Measurements from ENCODE around the gene C1QL2. TPM values are rescaled to one million over a fixed set of nuclear protein-coding genes. Genes with fewer than 3 reads are reported as not detected.

Gene C1QL2
- total RNA-seq, 1 experiment from 2014 or later, result 0.81 TPM

DNA sequence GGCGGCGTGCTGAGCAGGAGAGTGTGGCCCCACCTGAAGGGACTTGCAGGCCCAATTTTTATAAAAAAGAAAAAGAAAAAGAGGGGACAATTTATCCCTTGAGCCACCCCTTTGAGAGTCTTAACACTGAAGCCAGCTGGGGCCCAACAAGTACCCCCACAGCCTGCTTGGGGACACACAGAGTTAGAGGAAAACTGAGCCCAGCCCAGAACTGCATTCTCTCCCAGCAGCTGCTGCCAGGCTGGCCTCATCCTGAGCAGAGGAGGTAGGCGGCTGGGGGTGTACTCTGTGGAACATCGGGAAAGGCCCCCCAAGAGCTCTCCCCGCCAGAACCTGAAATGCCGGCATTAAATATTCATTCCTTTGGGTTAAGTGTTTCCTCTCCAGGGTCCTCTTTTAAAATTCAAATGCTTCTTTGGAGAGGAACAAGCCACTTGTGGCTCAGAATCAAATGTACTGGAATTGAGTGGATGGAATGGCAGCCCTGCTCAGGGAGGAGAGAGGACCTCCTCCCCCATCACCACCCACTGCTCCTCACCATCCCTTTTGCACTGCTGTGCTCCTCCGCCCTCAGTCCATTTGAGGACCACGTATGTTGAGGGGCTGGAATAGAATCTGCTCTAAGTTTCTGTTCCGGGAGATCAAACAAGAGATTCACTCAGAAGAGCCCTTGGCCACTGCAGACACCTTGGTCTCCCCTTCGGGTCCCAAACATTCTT lies 45.6 kb downstream of the C1QL2 start:
- Histone ChIP-seq H3K23ac (ENCODE audit: insufficient read length, low read depth, low read length) (no peak overlapping the region), H4K91ac (ENCODE audit: insufficient read length, low read depth, low read length) (no peak overlapping the region), H4K20me1 (ENCODE audit: control insufficient read depth, insufficient read depth, insufficient read length) (no peaks in the 10 kb centered on the region), H2BK5ac (ENCODE audit: insufficient read length, low read length) (no peak overlapping the region), H2AFZ (ENCODE audit: low read length) (no peak overlapping the region), H3K79me2 (ENCODE audit: insufficient read depth, low read length) (no peaks in the 10 kb centered on the region), H3K18ac (ENCODE audit: insufficient read length, low read depth, low read length) (no peak overlapping the region), H3K4me1 (ENCODE audit: insufficient read depth, low read length) (peaks cover 16% of the 10 kb centered on the region), H3K56ac (ENCODE audit: insufficient read length, low read depth, low read length) (no peak overlapping the region), H2BK20ac (ENCODE audit: low read depth, low read length, poor library complexity, severe bottlenecking) (no peak overlapping the region), H4K8ac (replicated peaks; ENCODE audit: insufficient read length, low read depth, low read length) (no peak overlapping the region), H3K79me1 (ENCODE audit: insufficient read depth, low read depth, low read length, poor library complexity, severe bottlenecking) (no peaks in the 10 kb centered on the region), H3K14ac (ENCODE audit: insufficient read depth, low read length) (0 out of 2 replicates have a peak overlapping the region, but pooled peaks have one; percentile 50), H3K27me3 (ENCODE audit: insufficient read depth, low read length) (no peaks in the 10 kb centered on the region; the same call in 1 of the 2 replicates), H2BK120ac (ENCODE audit: low read depth, low read length, poor library complexity, severe bottlenecking) (no peak overlapping the region), H3K9me3 (ENCODE audit: control insufficient read depth, low read depth, low read length) (no peaks in the 10 kb centered on the region), H3K23me2 (ENCODE audit: insufficient read length, low read depth, low read length, poor library complexity, severe bottlenecking) (no peaks in the 10 kb centered on the region), H4K5ac (ENCODE audit: insufficient read length, low read depth, low read length) (no peak overlapping the region), H3K4me2 (ENCODE audit: insufficient read depth, insufficient read length, low read length) (peak overlapping the region; percentile 16), H3K4ac (ENCODE audit: low read depth, low read length) (no peak overlapping the region), H3T11ph (ENCODE audit: low read length) (no peak overlapping the region), H3K27ac (ENCODE audit: insufficient read length, low read depth, low read length) (peak overlapping the region; percentile 62), H2AK5ac (ENCODE audit: insufficient read length, low read length) (no peak overlapping the region), H3K9ac (ENCODE audit: extremely low read depth, insufficient read length, low read length) (no peak overlapping the region), H2BK15ac (ENCODE audit: low read depth, low read length) (no peak overlapping the region), H2BK12ac (ENCODE audit: insufficient read length, low read depth, low read length) (no peak overlapping the region)
- Mint-ChIP-seq H3K4me3 (no peak overlapping the region; a peak in 1 of 5 replicates), H3K27ac (peak overlapping the region in 2 of 3 experiments; percentile 7 to 16; a peak in 2 of 7 replicates), H3K9me3 (peaks cover 19 to 20% of the 10 kb centered on the region in 2 experiments), H3K36me3 (ENCODE audit: insufficient read depth in 1 of 3, low read depth in 3 of 3) (peaks cover 9 to 20% (median 13%) of the 10 kb centered on the region in 3 experiments), H3K27me3 (ENCODE audit: low read depth) (peaks cover 14% of the 10 kb centered on the region), H3K4me1 (peaks cover 48% of the 10 kb centered on the region in 2 experiments)
- WGBS (ENCODE audit: extremely low coverage, insufficient read length, low lambda C conversion rate), result no CpG with 5 or more reads among the region's 10 CpGs
- peak; percentile 55 for DNase-seq
- no peak for TF ChIP-seq CTCF (conservative IDR thresholded peaks at IDR 0.05)
